Measurements from ENCODE around the gene SERPINI1. TPM values are rescaled to one million over a fixed set of nuclear protein-coding genes. Genes with fewer than 3 reads are reported as not detected.

Gene SERPINI1
- total and polyA plus RNA-seq, 9 of the 15 experiments (the other 6 are each of a cell fraction or from before 2014, with no cell fraction given): 1.6 to 9.9 (median 3.5) TPM

- TF ChIP-seq PATZ1 (CRISPR knock-in tag; IDR thresholded peaks at IDR 0.05; ENCODE audit: borderline replicate concordance) (no peak), ETV6 (IDR thresholded peaks at IDR 0.05; ENCODE audit: borderline replicate concordance in 1 of 2, low read depth in 2 of 2, low read length in 1 of 2) (no peak), ETV6 (CRISPR knock-in tag; IDR thresholded peaks at IDR 0.05; ENCODE audit: borderline replicate concordance) (no peak), HNRNPL (IDR thresholded peaks at IDR 0.05; ENCODE audit: low read depth, low read length) (no peak)
Measured at GRCh38 chr3:167777356-167777755, 41.8 kb downstream of the SERPINI1 start (continued).

GRCh38 chr3:167780214-167780883 is 44.8 kb downstream of the SERPINI1 start:
- Histone ChIP-seq H3K27ac (ENCODE audit: extremely low read depth, low read depth, low read length) (no peak overlapping the region), H3K4me3 (no peak overlapping the region), H3K79me2 (ENCODE audit: control insufficient read depth, insufficient read depth, low read length) (no peaks in the 10 kb centered on the region), H3K4me1 (replicated peaks in 1 of 2; ENCODE audit: control insufficient read depth in 2 of 2, insufficient read depth in 2 of 2, low read length in 2 of 2) (no peaks in the 10 kb centered on the region), H3K4me2 (ENCODE audit: insufficient read depth, low read length) (no peak overlapping the region), H3K9me3 (replicated peaks; ENCODE audit: control insufficient read depth, insufficient read depth, low read depth, low read length) (no peaks in the 10 kb centered on the region), H2AFZ (ENCODE audit: low read depth, low read length) (no peak overlapping the region), H3K36me3 (ENCODE audit: control insufficient read depth, insufficient read depth, low read length) (no peaks in the 10 kb centered on the region), H3K27me3 (ENCODE audit: control insufficient read depth in 2 of 2, insufficient read depth in 2 of 2, low read length in 2 of 2) (no peaks in the 10 kb centered on the region; a peak in 1 of 5 replicates), H4K20me1 (replicated peaks; ENCODE audit: control insufficient read depth, insufficient read depth, low read length) (no peaks in the 10 kb centered on the region), H3K9ac (ENCODE audit: insufficient read depth in 1 of 2, low read depth in 2 of 2, low read length in 2 of 2) (no peak overlapping the region), H3K9me1 (ENCODE audit: control insufficient read depth, insufficient read depth, low read length) (no peaks in the 10 kb centered on the region)
- CTCF ChIA-PET (ENCODE audit: low intra/inter-chr PET ratio): no interaction called here
- POLR2A ChIA-PET: no interaction called here
- no peak for FAIRE-seq
- intact Hi-C loops (cut with micrococcal nuclease): no loop called here
- WGBS (ENCODE audit: insufficient coverage, low coverage, missing lambda C conversion rate): 0% methylated on average over 2 of the region's 2 CpGs
- ATAC-seq: no peak
- DNase-seq (ENCODE audit: extremely low read depth in 1 of 4, low spot score in 3 of 4): no peak
- BruUV-seq (replicated peaks): no TSS peak
- in situ Hi-C loops (cut with MboI): no loop called here
- TF ChIP-seq SPI1 (IDR thresholded peaks at IDR 0.05; ENCODE audit: borderline replicate concordance, low read depth, low read length) (no peak), ZNF444 (CRISPR knock-in tag; IDR thresholded peaks at IDR 0.05) (no peak), SRSF3 (IDR thresholded peaks at IDR 0.05; ENCODE audit: insufficient read depth, low read length) (no peak), ZNF740 (CRISPR knock-in tag; IDR thresholded peaks at IDR 0.05) (no peak), ZNF740 (tag; IDR thresholded peaks at IDR 0.05) (no peak), ARID4B (CRISPR knock-in tag; IDR thresholded peaks at IDR 0.05) (no peak), EGR1 (conservative IDR thresholded peaks at IDR 0.05) (no peak), SMC3 (conservative IDR thresholded peaks at IDR 0.05; ENCODE audit: insufficient read depth, low read depth, low read length) (no peak)

Measured in K562 (cell line).